ENCODE data around the gene DAB1.

Gene DAB1

DNA sequence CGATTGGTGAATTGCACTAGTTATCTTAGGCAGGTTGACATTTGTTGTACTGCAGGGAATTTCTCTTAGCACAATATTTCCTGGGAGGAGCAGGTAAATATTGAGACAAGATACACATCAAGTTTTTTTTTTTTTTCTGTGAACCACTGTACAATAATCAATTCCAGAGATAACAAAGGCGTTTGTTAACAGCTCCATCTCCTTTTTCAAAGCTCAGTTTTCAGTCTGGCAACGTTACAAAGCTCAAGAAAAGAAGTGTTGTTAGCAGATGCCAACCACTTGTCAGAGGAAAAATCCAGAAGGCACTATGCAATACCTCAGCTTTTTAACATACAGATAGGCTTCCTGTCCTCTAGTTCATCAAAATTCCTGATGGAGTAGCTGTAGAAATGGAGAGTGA is 40.9 kb upstream of the DAB1 start:
- TF ChIP-seq, protein P1, sequence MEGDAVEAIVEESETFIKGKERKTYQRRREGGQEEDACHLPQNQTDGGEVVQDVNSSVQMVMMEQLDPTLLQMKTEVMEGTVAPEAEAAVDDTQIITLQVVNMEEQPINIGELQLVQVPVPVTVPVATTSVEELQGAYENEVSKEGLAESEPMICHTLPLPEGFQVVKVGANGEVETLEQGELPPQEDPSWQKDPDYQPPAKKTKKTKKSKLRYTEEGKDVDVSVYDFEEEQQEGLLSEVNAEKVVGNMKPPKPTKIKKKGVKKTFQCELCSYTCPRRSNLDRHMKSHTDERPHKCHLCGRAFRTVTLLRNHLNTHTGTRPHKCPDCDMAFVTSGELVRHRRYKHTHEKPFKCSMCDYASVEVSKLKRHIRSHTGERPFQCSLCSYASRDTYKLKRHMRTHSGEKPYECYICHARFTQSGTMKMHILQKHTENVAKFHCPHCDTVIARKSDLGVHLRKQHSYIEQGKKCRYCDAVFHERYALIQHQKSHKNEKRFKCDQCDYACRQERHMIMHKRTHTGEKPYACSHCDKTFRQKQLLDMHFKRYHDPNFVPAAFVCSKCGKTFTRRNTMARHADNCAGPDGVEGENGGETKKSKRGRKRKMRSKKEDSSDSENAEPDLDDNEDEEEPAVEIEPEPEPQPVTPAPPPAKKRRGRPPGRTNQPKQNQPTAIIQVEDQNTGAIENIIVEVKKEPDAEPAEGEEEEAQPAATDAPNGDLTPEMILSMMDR (IDR thresholded peaks at IDR 0.05; ENCODE audit: low read depth, low read length), result no peak
- no peak overlapping the region for H3K4me3 ChIP-seq (ENCODE audit: low read depth, low read length)

DNA sequence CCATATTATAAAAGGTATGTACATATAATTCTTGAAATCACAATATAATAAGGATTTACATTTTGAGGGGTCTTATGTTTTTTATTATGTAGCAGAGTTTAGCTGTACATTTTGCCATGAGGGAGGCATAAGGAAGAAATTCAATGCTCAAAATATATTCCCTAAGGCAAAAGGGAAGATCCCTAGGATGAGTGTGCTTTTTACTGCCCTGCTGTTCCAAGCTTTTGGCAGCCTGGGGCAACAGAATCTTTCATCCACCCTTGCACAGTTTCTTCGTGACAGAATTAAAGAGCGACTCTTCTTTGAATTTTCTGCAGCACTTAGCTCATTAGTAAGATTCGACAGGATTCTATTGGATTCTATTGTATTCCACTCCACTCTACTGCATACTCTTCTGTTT is 39.5 kb upstream of the DAB1 start:
- no peak overlapping the region for H3K4me3 ChIP-seq (ENCODE audit: low read depth, low read length)
- TF ChIP-seq, protein P1 (IDR thresholded peaks at IDR 0.05; ENCODE audit: low read depth, low read length), result no peak

DNA sequence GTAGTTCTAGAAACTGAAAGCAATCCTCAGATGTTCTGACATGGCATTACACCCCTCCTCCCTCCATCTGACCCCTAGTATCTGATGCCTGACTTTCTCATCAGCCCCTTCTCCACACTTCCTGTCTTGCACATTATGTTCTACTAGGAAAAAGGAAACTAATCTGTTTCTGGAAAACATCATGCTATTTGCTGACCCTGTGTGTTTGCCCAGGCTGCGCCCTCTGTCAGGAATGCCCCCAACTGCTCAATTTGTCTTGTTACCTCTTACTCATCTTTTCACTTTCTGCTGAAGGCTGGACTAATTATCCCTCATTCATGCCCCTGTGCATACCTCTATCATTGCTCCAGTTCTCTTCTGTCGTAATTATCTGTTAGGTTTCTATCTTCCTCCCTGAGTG is 37.5 kb upstream of the DAB1 start:
- TF ChIP-seq, protein P1 (IDR thresholded peaks at IDR 0.05; ENCODE audit: low read depth, low read length), result no peak
- no peak overlapping the region for H3K4me3 ChIP-seq (ENCODE audit: low read depth, low read length)

DNA sequence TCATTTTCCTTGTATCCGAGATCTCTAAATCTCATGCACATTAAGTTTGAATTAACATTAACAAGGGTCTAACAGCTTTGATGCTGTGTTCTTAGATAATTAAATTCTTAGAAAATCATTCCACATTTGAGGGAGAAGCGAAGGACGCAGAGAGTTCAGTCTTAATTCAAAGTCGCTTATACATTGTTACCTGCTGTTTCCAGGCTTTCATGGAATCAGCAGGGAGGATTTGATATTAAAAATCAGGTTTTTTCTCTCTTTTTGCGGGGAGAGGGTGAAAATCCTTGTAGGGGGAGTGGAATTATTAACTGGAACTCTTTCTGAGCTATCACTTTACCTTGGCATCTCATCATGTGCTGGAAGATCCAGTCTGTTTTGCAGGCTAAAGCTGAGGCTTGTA is 27.7 kb upstream of the DAB1 start:
- TF ChIP-seq, protein P1 (IDR thresholded peaks at IDR 0.05; ENCODE audit: low read depth, low read length), result no peak

DNA sequence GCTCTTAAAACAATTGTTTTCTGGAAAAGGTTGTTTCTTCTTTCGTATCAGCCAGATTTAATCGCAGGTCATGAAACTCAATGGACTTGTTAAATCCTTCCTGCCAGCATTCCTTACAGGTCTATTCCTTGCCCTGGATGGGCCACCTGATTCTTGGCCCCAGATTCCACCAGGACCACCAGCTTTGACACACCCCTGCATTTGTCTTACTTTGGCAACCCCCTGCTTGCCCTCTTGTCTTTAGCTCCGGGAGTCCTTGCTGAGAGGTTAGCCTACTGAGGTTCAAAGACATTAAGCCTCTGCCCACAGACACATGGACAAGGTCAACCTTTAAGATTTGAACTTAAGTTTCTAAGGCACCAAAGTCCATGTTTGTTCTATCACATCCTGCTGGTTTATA is 27.1 kb upstream of the DAB1 start:
- no peak overlapping the region for H3K4me3 ChIP-seq (ENCODE audit: low read depth, low read length)
- TF ChIP-seq, protein P1 (IDR thresholded peaks at IDR 0.05; ENCODE audit: low read depth, low read length), result no peak

More for the DNA sequence above, 27.7 kb upstream of the DAB1 start:
- no peak overlapping the region for H3K4me3 ChIP-seq (ENCODE audit: low read depth, low read length)

DNA sequence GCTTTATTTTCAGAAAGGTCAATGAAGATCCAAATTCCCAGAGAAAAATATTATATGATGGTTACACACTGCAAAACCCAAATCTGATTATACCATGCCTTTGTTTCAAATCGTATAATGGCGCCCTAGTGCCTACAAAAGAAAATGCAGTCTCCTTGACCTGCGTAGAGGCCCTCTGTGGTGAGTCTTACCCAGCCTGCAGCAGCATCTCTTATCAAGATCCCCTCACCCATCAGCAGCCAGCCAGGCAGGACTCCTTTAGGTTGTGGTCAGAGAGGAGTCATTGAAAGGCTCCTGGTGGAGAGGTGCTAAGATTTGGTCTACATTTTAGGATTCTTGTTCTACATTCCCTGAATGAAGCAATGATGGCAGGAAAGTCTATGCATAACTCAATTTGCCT is 23.7 kb upstream of the DAB1 start:
- no peak overlapping the region for H3K4me3 ChIP-seq (ENCODE audit: low read depth, low read length)
- TF ChIP-seq, protein P1 (IDR thresholded peaks at IDR 0.05; ENCODE audit: low read depth, low read length), result no peak

DNA sequence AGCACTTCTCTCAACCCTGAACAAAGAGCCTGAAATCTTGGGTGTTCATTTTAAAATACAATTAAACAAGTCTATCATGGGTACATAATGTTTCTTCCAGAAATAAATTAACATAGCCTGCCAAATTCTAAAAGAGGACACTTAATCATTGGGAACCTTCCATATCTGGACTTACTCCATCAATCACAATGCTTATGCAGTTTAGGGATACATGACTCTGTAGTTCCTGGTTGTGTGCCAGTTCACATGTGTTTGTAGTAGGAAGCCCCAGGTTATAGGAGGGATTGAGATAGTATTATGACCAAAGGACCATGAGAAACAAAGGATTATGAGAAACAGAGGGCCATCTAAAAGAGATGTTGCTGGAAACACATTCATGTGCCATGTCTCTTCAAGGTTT is 19.1 kb upstream of the DAB1 start:
- H3K4me3 ChIP-seq (ENCODE audit: low read depth, low read length), result no peak overlapping the region
- TF ChIP-seq, protein P1 (IDR thresholded peaks at IDR 0.05; ENCODE audit: low read depth, low read length), result no peak
